22Rv1 (cell line): ENCODE data around the gene NPR3.

Experiments used
- H3K27ac ChIP-seq: fragments of 450-650 bp; 2 replicates; pipeline ENCODE4 v1.5.1; 2017
- CTCF ChIP-seq: fragments of 450-650 bp; IDR thresholded peaks from 2 replicates; pipeline ENCODE4 v1.5.1; 2017; ENCODE audit warnings: mild to moderate bottlenecking
- ZFX ChIP-seq: fragments of 450-650 bp; IDR thresholded peaks from 2 replicates; pipeline ENCODE4 v1.6.1; 2017; ENCODE audit warnings: antibody characterized with exemption, borderline replicate concordance

Gene NPR3

GRCh38 chr5:32740651-32741050 lies 29.5 kb downstream of the NPR3 start:
- no peak overlapping the region for H3K27ac ChIP-seq
- TF ChIP-seq CTCF = no peak
- TF ChIP-seq ZFX = no peak

GRCh38 chr5:32745317-32745716 lies 34.2 kb downstream of the NPR3 start:
- TF ChIP-seq ZFX (no peak), CTCF (no peak)
- no peak overlapping the region for H3K27ac ChIP-seq

GRCh38 chr5:32752411-32752810 lies 41.3 kb downstream of the NPR3 start:
- TF ChIP-seq ZFX (no peak), CTCF (no peak)
- H3K27ac ChIP-seq = no peak overlapping the region

GRCh38 chr5:32753051-32753450 lies 41.9 kb downstream of the NPR3 start:
- no peak for TF ChIP-seq ZFX
- no peak for TF ChIP-seq CTCF
- H3K27ac ChIP-seq = no peak overlapping the region

GRCh38 chr5:32753765-32754164 lies 42.6 kb downstream of the NPR3 start:
- no peak for TF ChIP-seq ZFX
- TF ChIP-seq CTCF = no peak
- H3K27ac ChIP-seq = no peak overlapping the region

GRCh38 chr5:32754284-32754683 lies 43.2 kb downstream of the NPR3 start:
- H3K27ac ChIP-seq = no peak overlapping the region
- no peak for TF ChIP-seq CTCF

GRCh38 chr5:32760091-32760509 lies 49.0 kb downstream of the NPR3 start:
- TF ChIP-seq CTCF = no peak
- no peak for TF ChIP-seq ZFX
- H3K27ac ChIP-seq = no peak overlapping the region
